Fibroblast of lung (primary cell): ENCODE data around the gene SBK3. TPM values are rescaled to one million over a fixed set of nuclear protein-coding genes. Genes with fewer than 3 reads are reported as not detected.

ENCODE experiments used
- DNase-seq, 2 donors: peaks; one replicate each; pipeline versions ENCODE4 v3.0.0 to v3.0.0-alpha.2; 2010; ENCODE audit warnings: low read depth in 2 of 2
- H2AFZ ChIP-seq: 2 replicates; pipeline ENCODE4 v1.5.1; 2012; ENCODE audit warnings: low read length, control low read depth, inconsistent platforms
- H3K27ac ChIP-seq: 2 replicates; pipeline ENCODE4 v1.5.1; 2011; ENCODE audit warnings: low read length, control low read depth; ENCODE audit not compliant: insufficient read depth
- H3K27me3 ChIP-seq: 2 replicates; pipeline ENCODE4 v1.5.1; 2011; ENCODE audit warnings: mild to moderate bottlenecking, low read length; ENCODE audit not compliant: control insufficient read depth, insufficient read depth
- H3K36me3 ChIP-seq: 2 replicates; pipeline ENCODE4 v1.5.1; 2011; ENCODE audit warnings: low read length; ENCODE audit not compliant: control insufficient read depth, insufficient read depth
- H3K4me1 ChIP-seq: 2 replicates; pipeline ENCODE4 v1.5.1; 2011; ENCODE audit warnings: low read length; ENCODE audit not compliant: control insufficient read depth, insufficient read depth; ENCODE audit errors: extremely low read depth
- H3K4me2 ChIP-seq: 2 replicates; pipeline ENCODE4 v1.5.1; 2011; ENCODE audit warnings: low read length, control low read depth; ENCODE audit not compliant: insufficient read depth; ENCODE audit errors: extremely low read depth
- H3K4me3 ChIP-seq, 4 experiments: fragments of 200-600 bp in 1 of 4; sonication (generic) in 1 of 4; replicated peaks in 1 of 4; 2 replicates each; pipeline ENCODE4 v1.5.1; 2011 to 2016; ENCODE audit warnings: low read length in 4 of 4, low read depth in 3 of 4, mild to moderate bottlenecking in 3 of 4, control low read depth in 2 of 4, inconsistent platforms in 1 of 4, mixed read lengths in 1 of 4; ENCODE audit not compliant: insufficient read depth in 1 of 4; ENCODE audit errors: control extremely low read depth in 1 of 4
- H3K79me2 ChIP-seq: 2 replicates; pipeline ENCODE4 v1.5.1; 2012; ENCODE audit warnings: mild to moderate bottlenecking, low read length, inconsistent platforms; ENCODE audit not compliant: control insufficient read depth, insufficient read depth
- H3K9ac ChIP-seq: 2 replicates; pipeline ENCODE4 v1.5.1; 2011; ENCODE audit warnings: mild to moderate bottlenecking, low read length, control low read depth; ENCODE audit not compliant: insufficient read depth
- H3K9me3 ChIP-seq: 2 replicates; pipeline ENCODE4 v1.5.1; 2012; ENCODE audit warnings: low read depth, low read length; ENCODE audit not compliant: control insufficient read depth, insufficient read depth
- H4K20me1 ChIP-seq: 2 replicates; pipeline ENCODE4 v1.5.1; 2011; ENCODE audit warnings: low read length; ENCODE audit not compliant: control insufficient read depth, insufficient read depth; ENCODE audit errors: extremely low read depth
- CTCF ChIP-seq, 2 donors: IDR thresholded peaks in 1 of 2; conservative IDR thresholded peaks in 1 of 2; 1 replicate in 1 of 2; 2 replicates in 1 of 2; pipeline ENCODE4 v1.5.1; 2011 to 2012; ENCODE audit warnings: low read length in 2 of 2, control low read depth in 1 of 2, inconsistent platforms in 1 of 2, low read depth in 1 of 2, mild to moderate bottlenecking in 1 of 2
- EZH2 ChIP-seq: IDR thresholded peaks from 2 replicates; pipeline ENCODE4 v1.5.1; 2012; ENCODE audit warnings: low read length, control low read depth, mild to moderate bottlenecking; ENCODE audit errors: missing control alignments
- polyA plus RNA-seq, 2 donors: library from polyadenylated mRNA; depleted of rRNA in 1 of 2; stranded (reverse) in 1 of 2; unstranded in 1 of 2; fragments of >200 nt; gene quantifications; 2 replicates each; pipeline ENCODE4 v1.2.1, GENCODE V29; 2011 to 2012; ENCODE audit warnings: missing spikeins in 1 of 2
- total RNA-seq: library from RNA; depleted of rRNA; stranded (reverse); fragments of >200 nt; gene quantifications from 2 replicates; pipeline ENCODE4 v1.2.1, GENCODE V29; 2014

SBK3 gene
- total and polyA plus RNA-seq, 2 donors (not counting 1 experiment from before 2014, with no cell fraction given): 0.66 TPM; not detected in 1

- Histone ChIP-seq H3K9me3 (no peaks in the 10 kb centered on the region), H3K27me3 (no peaks in the 10 kb centered on the region), H3K27ac (no peak overlapping the region), H3K4me3 (no peak overlapping the region), H2AFZ (no peak overlapping the region), H3K79me2 (peaks cover 8% of the 10 kb centered on the region), H3K9ac (no peak overlapping the region), H3K4me1 (peaks cover 32% of the 10 kb centered on the region), H4K20me1 (no peaks in the 10 kb centered on the region), H3K36me3 (peaks cover 4% of the 10 kb centered on the region), H3K4me2 (no peak overlapping the region)
- no peak for TF ChIP-seq EZH2
- TF ChIP-seq CTCF (conservative IDR thresholded peaks at IDR 0.05 in 1 of 2, IDR thresholded peaks at IDR 0.05 in 1 of 2; ENCODE audit: low read depth in 1 of 2, low read length in 2 of 2): no peak
- no peak for DNase-seq
Measured at GRCh38 chr19:55492362-55492944, 52.9 kb downstream of the SBK3 start.

GRCh38 chr19:55491546-55492360 lies 53.6 kb downstream of the SBK3 start:
- Histone ChIP-seq H3K4me3 (no peak overlapping the region), H3K27ac (no peak overlapping the region), H3K4me1 (peaks cover 39% of the 10 kb centered on the region), H3K9me3 (no peaks in the 10 kb centered on the region), H3K4me2 (no peak overlapping the region), H3K36me3 (peaks cover 4% of the 10 kb centered on the region), H2AFZ (no peak overlapping the region), H3K9ac (no peak overlapping the region), H4K20me1 (no peaks in the 10 kb centered on the region), H3K27me3 (no peaks in the 10 kb centered on the region), H3K79me2 (peaks cover 8% of the 10 kb centered on the region)
- no peak for DNase-seq
- TF ChIP-seq CTCF (conservative IDR thresholded peaks at IDR 0.05 in 1 of 2, IDR thresholded peaks at IDR 0.05 in 1 of 2; ENCODE audit: low read depth in 1 of 2, low read length in 2 of 2) (no peak), EZH2 (no peak)

Other genes starting within 250 kb of the SBK3 start
- not detected in 2 replicates for gene TMEM150B, start 220.2 kb downstream of the SBK3 start, total RNA-seq
- not detected in 2 replicates for gene TMEM150B, start 220.2 kb downstream of the SBK3 start, polyA plus RNA-seq
- gene KMT5C, start 205.7 kb downstream of the SBK3 start, total RNA-seq: 4.1 and 4.6 TPM in 2 replicates
- 1.9 and 2.5 TPM in 2 replicates for gene KMT5C, start 205.7 kb downstream of the SBK3 start, polyA plus RNA-seq
- gene COX6B2, start 190.8 kb downstream of the SBK3 start, total RNA-seq: under 0.01 and 0.17 TPM in 2 replicates
- 0.03 and 0.14 TPM in 2 replicates for gene COX6B2, start 190.8 kb downstream of the SBK3 start, polyA plus RNA-seq
- not detected in 2 replicates for gene GARIN5B, start 182.3 kb downstream of the SBK3 start, total RNA-seq
- not detected in 2 replicates for gene GARIN5B, start 182.3 kb downstream of the SBK3 start, polyA plus RNA-seq
- gene IL11, start 175.1 kb downstream of the SBK3 start, total RNA-seq: 0.66 and 1.0 TPM in 2 replicates
- 1.2 and 1.3 TPM in 2 replicates for gene IL11, start 175.1 kb downstream of the SBK3 start, polyA plus RNA-seq
- gene TMEM190, start 168.7 kb downstream of the SBK3 start, total RNA-seq: not detected in 2 replicates
- 0.14 TPM in 1 of 2 replicates, not detected in the other for gene TMEM190, start 168.7 kb downstream of the SBK3 start, polyA plus RNA-seq
- gene TMEM238, start 161.3 kb downstream of the SBK3 start, total RNA-seq: 0.26 and 0.33 TPM in 2 replicates
- not detected in 2 replicates for gene TMEM238, start 161.3 kb downstream of the SBK3 start, polyA plus RNA-seq
- gene RPL28, start 159.6 kb downstream of the SBK3 start, total RNA-seq: 146 and 168 TPM in 2 replicates
- 548 and 665 TPM in 2 replicates for gene RPL28, start 159.6 kb downstream of the SBK3 start, polyA plus RNA-seq
- gene UBE2S, start 137.8 kb downstream of the SBK3 start, total RNA-seq: 37.5 and 41.0 TPM in 2 replicates
- 25.4 and 74.6 TPM in 2 replicates for gene UBE2S, start 137.8 kb downstream of the SBK3 start, polyA plus RNA-seq
- gene SHISA7, start 102.2 kb downstream of the SBK3 start, total RNA-seq: not detected in 2 replicates
- not detected in 2 replicates for gene SHISA7, start 102.2 kb downstream of the SBK3 start, polyA plus RNA-seq
- 34.2 and 35.5 TPM in 2 replicates for gene ISOC2, start 83.9 kb downstream of the SBK3 start, total RNA-seq
- gene ISOC2, start 83.9 kb downstream of the SBK3 start, polyA plus RNA-seq: 24.8 and 27.7 TPM in 2 replicates
- not detected in 2 replicates for gene C19orf85, start 80.8 kb downstream of the SBK3 start, total RNA-seq
- gene C19orf85, start 80.8 kb downstream of the SBK3 start, polyA plus RNA-seq: not detected in 2 replicates
- gene ZNF628, start 68.9 kb downstream of the SBK3 start, total RNA-seq: 0.77 and 1.3 TPM in 2 replicates
- gene ZNF628, start 68.9 kb downstream of the SBK3 start, polyA plus RNA-seq: 0.49 and 0.86 TPM in 2 replicates
- 12.1 and 18.2 TPM in 2 replicates for gene NAT14, start 60.4 kb downstream of the SBK3 start, total RNA-seq
- gene NAT14, start 60.4 kb downstream of the SBK3 start, polyA plus RNA-seq: 18.3 and 19.3 TPM in 2 replicates
- 19.3 and 19.7 TPM in 2 replicates for gene SSC5D, start 57.1 kb downstream of the SBK3 start, total RNA-seq
- 2.1 and 3.0 TPM in 2 replicates for gene SSC5D, start 57.1 kb downstream of the SBK3 start, polyA plus RNA-seq
- not detected in 2 replicates for gene SBK2, start 8.4 kb downstream of the SBK3 start, total RNA-seq
- not detected in 2 replicates for gene SBK2, start 8.4 kb downstream of the SBK3 start, polyA plus RNA-seq
- 3.3 and 5.4 TPM in 2 replicates for gene ZNF579, start 35.3 kb upstream of the SBK3 start, total RNA-seq
- 4.2 and 5.0 TPM in 2 replicates for gene ZNF579, start 35.3 kb upstream of the SBK3 start, polyA plus RNA-seq
- 2.3 TPM in 2 replicates for gene FIZ1, start 54.0 kb upstream of the SBK3 start, total RNA-seq
- gene FIZ1, start 54.0 kb upstream of the SBK3 start, polyA plus RNA-seq: 1.8 and 2.7 TPM in 2 replicates
- 13.4 and 16.8 TPM in 2 replicates for gene ZNF524, start 54.7 kb upstream of the SBK3 start, total RNA-seq
- 2.4 and 2.6 TPM in 2 replicates for gene ZNF524, start 54.7 kb upstream of the SBK3 start, polyA plus RNA-seq
- gene ZNF865, start 60.1 kb upstream of the SBK3 start, total RNA-seq: 0.51 and 1.2 TPM in 2 replicates
- 1.2 TPM in 2 replicates for gene ZNF865, start 60.1 kb upstream of the SBK3 start, polyA plus RNA-seq
- gene ZNF784, start 79.0 kb upstream of the SBK3 start, total RNA-seq: 4.6 and 5.6 TPM in 2 replicates
- 1.6 and 2.0 TPM in 2 replicates for gene ZNF784, start 79.0 kb upstream of the SBK3 start, polyA plus RNA-seq
- gene ZNF580, start 95.5 kb upstream of the SBK3 start, total RNA-seq: 3.3 and 4.1 TPM in 2 replicates
- gene ZNF580, start 95.5 kb upstream of the SBK3 start, polyA plus RNA-seq: 7.2 and 10.9 TPM in 2 replicates
- 33.4 and 40.1 TPM in 2 replicates for gene ZNF581, start 98.1 kb upstream of the SBK3 start, total RNA-seq
- gene ZNF581, start 98.1 kb upstream of the SBK3 start, polyA plus RNA-seq: 9.0 and 9.2 TPM in 2 replicates
- 8.0 and 10.2 TPM in 2 replicates for gene CCDC106, start 102.7 kb upstream of the SBK3 start, total RNA-seq
- 4.5 and 5.9 TPM in 2 replicates for gene CCDC106, start 102.7 kb upstream of the SBK3 start, polyA plus RNA-seq
- 66.8 and 84.1 TPM in 2 replicates for gene U2AF2, start 109.5 kb upstream of the SBK3 start, total RNA-seq
- 53.5 and 93.3 TPM in 2 replicates for gene U2AF2, start 109.5 kb upstream of the SBK3 start, polyA plus RNA-seq
- 16.2 and 47.1 TPM in 2 replicates for gene EPN1, start 129.7 kb upstream of the SBK3 start, total RNA-seq
- gene EPN1, start 129.7 kb upstream of the SBK3 start, polyA plus RNA-seq: 48.6 and 81.8 TPM in 2 replicates
- gene NLRP9, start 192.9 kb upstream of the SBK3 start, total RNA-seq: not detected in 2 replicates
- not detected in 2 replicates for gene NLRP9, start 192.9 kb upstream of the SBK3 start, polyA plus RNA-seq
- not detected in 2 replicates for gene RFPL4A, start 213.6 kb upstream of the SBK3 start, total RNA-seq
- not detected in 2 replicates for gene RFPL4A, start 213.6 kb upstream of the SBK3 start, polyA plus RNA-seq
- gene RFPL4AL1, start 223.6 kb upstream of the SBK3 start, total RNA-seq: not detected in 2 replicates
- gene RFPL4AL1, start 223.6 kb upstream of the SBK3 start, polyA plus RNA-seq: not detected in 2 replicates